Measurements from ENCODE around the gene ADPRHL1. TPM values are rescaled to one million over a fixed set of nuclear protein-coding genes. Genes with fewer than 3 reads are reported as not detected.

The ADPRHL1 gene
- total RNA-seq, 2 donors from 2014 or later: 1.4 to 2.1 TPM

DNA sequence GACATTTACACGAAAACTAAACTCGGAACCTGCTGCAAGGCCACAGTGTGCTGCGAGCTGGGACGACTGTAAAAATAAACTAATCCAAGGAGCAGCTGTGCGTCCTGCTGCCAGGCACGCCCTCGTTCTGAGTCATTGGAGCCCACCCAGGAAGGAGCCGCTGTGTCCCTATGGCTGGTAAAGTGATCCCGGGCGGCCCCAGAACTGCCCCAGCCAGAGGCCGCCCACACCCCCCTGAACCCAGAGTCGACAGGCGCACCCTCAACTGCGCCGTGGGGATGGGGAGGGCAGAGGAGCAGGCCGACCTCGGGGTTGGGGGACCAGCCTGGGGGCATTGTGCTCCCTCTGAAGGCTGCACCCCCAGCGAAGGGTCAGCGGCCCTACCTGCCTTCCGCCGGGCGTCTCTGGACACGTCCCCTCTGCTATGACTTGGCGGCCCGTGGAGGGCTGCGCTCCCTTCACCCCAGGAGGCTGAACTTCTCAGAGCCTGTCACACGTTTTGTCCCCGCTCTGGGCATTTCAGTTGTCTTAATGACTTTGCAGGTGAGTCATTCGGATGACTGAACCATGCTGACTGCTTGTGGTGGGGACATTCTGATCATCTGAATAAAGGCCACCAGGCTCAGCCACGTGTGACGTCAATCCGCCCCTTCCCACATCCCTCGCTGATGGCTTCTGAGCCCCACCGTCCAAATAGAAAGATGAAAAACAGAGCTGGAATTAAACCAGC is 42.7 kb downstream of the ADPRHL1 start:
- ATAC-seq (replicated peaks in 1 of 2) (peak; percentile 27 to 60), DNase-seq (peak in 1 of 2 donors; percentile 9)
- Mint-ChIP-seq H3K4me3 (no peak overlapping the region), H3K27me3 (ENCODE audit: low read depth) (no peaks in the 10 kb centered on the region), H3K27ac (no peak overlapping the region), H3K4me1 (ENCODE audit: low read depth) (no peaks in the 10 kb centered on the region), H3K9me3 (peaks cover 0 to 2% of the 10 kb centered on the region in 2 donors), H3K36me3 (ENCODE audit: insufficient read depth in 2 of 2) (peaks cover 0 to 2% of the 10 kb centered on the region in 2 donors)

- DNase-seq (no peak), ATAC-seq (replicated peaks in 1 of 2) (no peak)
- Mint-ChIP-seq H3K4me1 (ENCODE audit: low read depth) (no peaks in the 10 kb centered on the region), H3K4me3 (no peak overlapping the region), H3K36me3 (ENCODE audit: insufficient read depth in 2 of 2) (peaks cover 0 to 2% of the 10 kb centered on the region in 2 donors), H3K27ac (no peak overlapping the region), H3K27me3 (ENCODE audit: low read depth) (no peaks in the 10 kb centered on the region), H3K9me3 (peaks cover 0 to 2% of the 10 kb centered on the region in 2 donors)
Measured at GRCh38 chr13:113408562-113408961, 44.7 kb downstream of the ADPRHL1 start.

- H3K4me1 Mint-ChIP-seq (ENCODE audit: low read depth): no peaks in the 10 kb centered on the region
- no peak overlapping the region for H3K4me3 Mint-ChIP-seq
- no peaks in the 10 kb centered on the region for H3K9me3 Mint-ChIP-seq
- no peak overlapping the region for H3K27ac Mint-ChIP-seq
- ATAC-seq (replicated peaks in 1 of 2): no peak
- no peaks in the 10 kb centered on the region for H3K27me3 Mint-ChIP-seq (ENCODE audit: low read depth)
- DNase-seq: no peak
- H3K36me3 Mint-ChIP-seq (ENCODE audit: insufficient read depth in 2 of 2): no peaks in the 10 kb centered on the region
Measured at GRCh38 chr13:113407531-113408393, 45.5 kb downstream of the ADPRHL1 start.

DNA sequence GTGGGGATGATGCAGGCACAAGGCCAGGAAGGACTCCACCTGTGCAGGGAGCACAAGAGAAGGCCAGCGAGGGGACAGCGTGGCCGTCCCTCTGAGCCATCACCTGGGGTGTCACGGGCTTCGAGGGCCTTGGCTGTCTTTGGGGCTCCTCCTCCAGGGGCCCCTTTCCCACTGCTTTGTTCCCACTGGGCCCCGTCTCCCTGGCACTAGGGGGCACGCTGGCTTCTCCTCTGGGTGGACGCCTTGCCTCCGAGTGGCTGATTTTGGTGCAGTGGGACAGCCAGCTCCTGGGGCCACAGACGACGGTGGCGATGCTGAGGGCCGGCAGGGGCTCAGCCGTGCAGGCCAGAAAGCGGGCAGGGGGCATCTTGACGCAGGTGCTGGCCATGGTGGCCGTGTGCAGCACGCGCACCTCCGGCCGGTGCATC is 46.2 kb downstream of the ADPRHL1 start:
- Mint-ChIP-seq H3K4me1 (ENCODE audit: low read depth) (no peaks in the 10 kb centered on the region), H3K36me3 (ENCODE audit: insufficient read depth in 2 of 2) (no peaks in the 10 kb centered on the region), H3K27ac (no peak overlapping the region), H3K9me3 (no peaks in the 10 kb centered on the region), H3K4me3 (no peak overlapping the region), H3K27me3 (ENCODE audit: low read depth) (no peaks in the 10 kb centered on the region)
- no peak for DNase-seq
- ATAC-seq (replicated peaks in 1 of 2): no peak

DNA sequence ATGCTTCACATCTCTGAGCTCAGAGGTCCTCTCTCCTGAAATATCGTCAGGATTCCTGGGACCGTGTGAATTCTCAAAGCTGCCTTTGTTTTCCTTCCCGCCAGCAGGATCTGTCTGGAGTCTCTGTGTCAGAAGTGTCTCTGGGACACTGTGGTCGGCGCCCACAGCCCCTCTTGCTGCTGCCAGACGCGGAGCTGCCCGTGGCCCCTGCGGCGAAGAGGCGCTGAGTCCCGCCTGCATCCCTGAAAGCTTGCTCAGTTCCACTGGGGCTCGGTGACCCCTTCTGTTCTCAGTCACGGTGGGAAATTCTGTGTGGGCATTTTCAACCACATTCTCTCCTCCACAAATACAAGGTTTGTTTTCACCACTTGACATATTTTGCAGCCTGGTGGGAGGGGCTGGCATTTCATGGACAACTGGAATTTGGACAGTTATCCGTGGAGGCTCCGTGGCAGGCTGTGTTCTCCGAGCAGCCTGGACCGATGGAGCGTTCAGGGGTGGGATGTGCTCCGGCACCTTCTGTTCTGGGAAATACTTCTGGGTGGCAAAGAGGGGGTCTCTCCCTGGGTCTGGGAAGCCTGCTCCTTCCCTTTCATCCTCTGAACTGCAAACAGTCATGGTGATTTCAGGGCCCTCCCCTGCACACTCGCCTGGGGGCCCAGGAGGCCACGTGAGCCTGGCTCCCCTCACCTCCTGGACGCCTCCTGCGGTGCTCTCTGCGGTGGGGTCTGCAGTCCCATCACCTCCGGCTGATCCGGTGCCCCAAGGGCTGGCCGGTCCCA is 46.8 kb downstream of the ADPRHL1 start:
- no peaks in the 10 kb centered on the region for H3K27me3 Mint-ChIP-seq (ENCODE audit: low read depth)
- no peak overlapping the region for H3K4me3 Mint-ChIP-seq
- H3K4me1 Mint-ChIP-seq (ENCODE audit: low read depth): no peaks in the 10 kb centered on the region
- no peak for ATAC-seq (replicated peaks in 1 of 2)
- DNase-seq: no peak
- no peaks in the 10 kb centered on the region for H3K36me3 Mint-ChIP-seq (ENCODE audit: insufficient read depth in 2 of 2)
- H3K9me3 Mint-ChIP-seq: no peaks in the 10 kb centered on the region
- no peak overlapping the region for H3K27ac Mint-ChIP-seq

GRCh38 chr13:113405481-113406300 is 47.6 kb downstream of the ADPRHL1 start:
- no peaks in the 10 kb centered on the region for H3K9me3 Mint-ChIP-seq
- ATAC-seq (replicated peaks in 1 of 2): no peak
- no peaks in the 10 kb centered on the region for H3K4me1 Mint-ChIP-seq (ENCODE audit: low read depth)
- H3K27me3 Mint-ChIP-seq (ENCODE audit: low read depth): no peaks in the 10 kb centered on the region
- H3K36me3 Mint-ChIP-seq (ENCODE audit: insufficient read depth in 2 of 2): no peaks in the 10 kb centered on the region
- H3K27ac Mint-ChIP-seq: no peak overlapping the region
- H3K4me3 Mint-ChIP-seq: no peak overlapping the region
- no peak for DNase-seq

DNA sequence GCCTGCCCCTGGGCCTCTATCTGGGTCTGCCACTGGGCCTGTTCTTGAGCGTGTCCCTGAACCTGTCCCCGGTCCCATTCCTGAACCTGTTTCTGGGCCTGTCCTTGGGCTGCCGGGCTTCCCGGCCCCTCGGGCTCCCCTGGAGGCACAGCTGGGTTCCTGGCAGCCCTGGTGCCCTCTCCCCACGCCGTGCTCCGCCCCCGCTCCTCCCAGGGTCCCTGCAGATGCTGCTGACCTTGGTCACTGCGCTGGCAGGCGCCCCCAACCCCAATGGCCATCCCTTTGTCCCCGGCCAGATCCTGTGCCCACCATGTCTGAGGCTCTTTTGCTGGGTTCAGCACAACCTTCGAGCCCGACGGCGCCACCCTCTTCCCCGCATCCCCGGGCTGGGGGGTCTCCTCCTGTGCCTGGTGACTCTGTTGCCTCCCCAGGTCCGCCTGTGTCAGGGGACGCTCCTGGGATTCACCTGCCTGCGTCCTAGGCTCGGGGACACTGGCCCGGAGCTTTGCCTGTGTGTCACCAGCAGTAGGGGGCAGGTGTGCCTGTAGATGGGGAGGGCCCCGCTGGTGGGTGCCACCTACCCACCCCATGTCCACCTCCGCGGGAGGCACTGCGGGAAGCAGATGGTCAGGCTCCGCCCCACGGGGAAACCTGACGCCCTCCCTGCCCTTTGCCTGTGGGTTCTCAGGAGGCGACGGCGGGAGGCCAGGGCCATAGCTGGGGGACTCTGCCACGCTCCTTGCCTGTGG is 48.4 kb downstream of the ADPRHL1 start:
- Mint-ChIP-seq H3K9me3 (no peaks in the 10 kb centered on the region), H3K27ac (no peak overlapping the region)
- no peak for ATAC-seq (replicated peaks in 1 of 2)

DNA sequence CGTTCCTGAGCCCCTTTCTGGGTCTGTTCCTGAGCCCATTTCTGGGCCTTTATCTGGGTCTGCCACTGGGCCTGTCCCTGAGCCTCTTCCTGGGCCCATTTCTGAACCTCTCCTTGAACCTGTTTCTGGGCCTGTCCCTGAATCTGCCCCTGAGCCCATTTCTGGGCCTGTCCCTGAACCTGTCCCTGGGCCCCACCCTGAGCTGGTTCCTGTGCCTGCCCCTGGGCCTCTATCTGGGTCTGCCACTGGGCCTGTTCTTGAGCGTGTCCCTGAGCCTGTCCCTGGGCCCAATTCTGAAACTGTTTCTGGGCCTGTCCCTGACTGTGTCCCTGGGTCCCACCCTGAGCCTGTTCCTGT is 48.9 kb downstream of the ADPRHL1 start:
- no peaks in the 10 kb centered on the region for H3K9me3 Mint-ChIP-seq
- H3K36me3 Mint-ChIP-seq (ENCODE audit: insufficient read depth in 2 of 2): no peaks in the 10 kb centered on the region
- H3K27me3 Mint-ChIP-seq (ENCODE audit: low read depth): no peaks in the 10 kb centered on the region
- no peak overlapping the region for H3K27ac Mint-ChIP-seq
- no peak overlapping the region for H3K4me3 Mint-ChIP-seq
- H3K4me1 Mint-ChIP-seq (ENCODE audit: low read depth): no peaks in the 10 kb centered on the region
- ATAC-seq (replicated peaks in 1 of 2): no peak
- no peak for DNase-seq

More for the DNA sequence above, 48.4 kb downstream of the ADPRHL1 start:
- Mint-ChIP-seq H3K4me1 (ENCODE audit: low read depth) (no peaks in the 10 kb centered on the region), H3K36me3 (ENCODE audit: insufficient read depth in 2 of 2) (no peaks in the 10 kb centered on the region), H3K4me3 (no peak overlapping the region), H3K27me3 (ENCODE audit: low read depth) (no peaks in the 10 kb centered on the region)
- no peak for DNase-seq

GRCh38 chr13:113403255-113404104 is 49.8 kb downstream of the ADPRHL1 start:
- ATAC-seq (replicated peaks in 1 of 2): no peak
- no peaks in the 10 kb centered on the region for H3K36me3 Mint-ChIP-seq (ENCODE audit: insufficient read depth in 2 of 2)
- no peaks in the 10 kb centered on the region for H3K9me3 Mint-ChIP-seq
- no peak overlapping the region for H3K4me3 Mint-ChIP-seq
- no peaks in the 10 kb centered on the region for H3K4me1 Mint-ChIP-seq (ENCODE audit: low read depth)
- H3K27ac Mint-ChIP-seq: no peak overlapping the region
- no peak for DNase-seq
- no peaks in the 10 kb centered on the region for H3K27me3 Mint-ChIP-seq (ENCODE audit: low read depth)

GRCh38 chr13:113402471-113403254 is 50.6 kb downstream of the ADPRHL1 start:
- no peaks in the 10 kb centered on the region for H3K9me3 Mint-ChIP-seq

More at GRCh38 chr13:113402471-113403254, 50.6 kb downstream of the ADPRHL1 start:
- ATAC-seq (replicated peaks in 1 of 2) (no peak), DNase-seq (no peak)
- Mint-ChIP-seq H3K4me3 (no peak overlapping the region), H3K27me3 (ENCODE audit: low read depth) (no peaks in the 10 kb centered on the region), H3K4me1 (ENCODE audit: low read depth) (no peaks in the 10 kb centered on the region), H3K36me3 (ENCODE audit: insufficient read depth in 2 of 2) (no peaks in the 10 kb centered on the region), H3K27ac (no peak overlapping the region)

Data from activated T-cell treated with anti-CD3 and anti-CD28 coated beads, Interleukin-2, amount 50 U/mL, for 72 hours (primary cell).